NCI-H524 treated with DMSO at 0.1 percent for 48 hours (cell line): ENCODE measurements around the gene AIG1.

Experiments
- DNase-seq: peaks from one replicate; lab custom pipeline; 2025; lab: John Stamatoyannopoulos, UW

Gene AIG1

GRCh38 chr6:143097224-143097795, 36.6 kb downstream of the AIG1 start:
- peak; percentile 32 for DNase-seq

GRCh38 chr6:143098054-143098671, 37.5 kb downstream of the AIG1 start:
- DNase-seq: no peak

- no peak for DNase-seq
Observed at GRCh38 chr6:143099647-143100046, 39.0 kb downstream of the AIG1 start.

- DNase-seq: no peak
Observed at GRCh38 chr6:143100429-143100828, 39.7 kb downstream of the AIG1 start.

- DNase-seq: no peak
Observed at GRCh38 chr6:143103916-143104315, 43.2 kb downstream of the AIG1 start.

- DNase-seq: no peak
Observed at GRCh38 chr6:143107440-143107839, 46.8 kb downstream of the AIG1 start.

GRCh38 chr6:143107911-143108761, 47.4 kb downstream of the AIG1 start:
- DNase-seq: no peak

- no peak for DNase-seq
Observed at GRCh38 chr6:143109196-143109595, 48.5 kb downstream of the AIG1 start.

GRCh38 chr6:143110572-143110971, 49.9 kb downstream of the AIG1 start:
- no peak for DNase-seq

GRCh38 chr6:143110996-143111395, 50.3 kb downstream of the AIG1 start:
- no peak for DNase-seq

GRCh38 chr6:143111443-143111842, 50.8 kb downstream of the AIG1 start:
- no peak for DNase-seq

- DNase-seq: no peak
Observed at GRCh38 chr6:143112084-143112768, 51.5 kb downstream of the AIG1 start.

GRCh38 chr6:143112837-143113236, 52.1 kb downstream of the AIG1 start:
- DNase-seq: no peak

- no peak for DNase-seq
Observed at GRCh38 chr6:143115728-143116127, 55.0 kb downstream of the AIG1 start.

- DNase-seq: no peak
Observed at GRCh38 chr6:143117108-143117507, 56.4 kb downstream of the AIG1 start.

GRCh38 chr6:143119260-143119659, 58.6 kb downstream of the AIG1 start:
- no peak for DNase-seq

GRCh38 chr6:143123081-143123480, 62.4 kb downstream of the AIG1 start:
- DNase-seq: no peak

- no peak for DNase-seq
Observed at GRCh38 chr6:143123941-143124340, 63.3 kb downstream of the AIG1 start.

GRCh38 chr6:143125455-143125854, 64.8 kb downstream of the AIG1 start:
- DNase-seq: peak; percentile 75

GRCh38 chr6:143125864-143126573, 65.3 kb downstream of the AIG1 start:
- DNase-seq: no peak

GRCh38 chr6:143126574-143126941, 65.9 kb downstream of the AIG1 start:
- DNase-seq: no peak
